HepG2 (cell line): ENCODE results near the gene TCAP. TPM values are rescaled to one million over a fixed set of nuclear protein-coding genes. Genes with fewer than 3 reads are reported as not detected.

ENCODE experiments used
- DPF2 ChIP-seq: sonication (generic); formaldehyde crosslinking; IDR thresholded peaks from 2 replicates; pipeline ENCODE4 v1.4.0; 2020; ENCODE audit warnings: mild to moderate bottlenecking, low read depth, missing genetic modification reagents, borderline replicate concordance
- FOXC1 ChIP-seq: sonication (generic); formaldehyde crosslinking; IDR thresholded peaks from 2 replicates; pipeline ENCODE4 v1.8.0; 2022; ENCODE audit warnings: mild to moderate bottlenecking, missing genetic modification reagents, borderline replicate concordance
- GTF3A ChIP-seq: sonication (generic); formaldehyde crosslinking; conservative IDR thresholded peaks from 2 replicates; pipeline ENCODE4 v1.4.0; 2020; ENCODE audit warnings: mild to moderate bottlenecking, missing genetic modification reagents
- HNRNPLL ChIP-seq: fragments of 200-400 bp; formaldehyde crosslinking; IDR thresholded peaks from 2 replicates; pipeline ENCODE4 v1.6.1; 2017; ENCODE audit warnings: mild to moderate bottlenecking, low read depth, low read length; ENCODE audit not compliant: poor library complexity, severe bottlenecking
- MAFF ChIP-seq: IDR thresholded peaks from 2 replicates; pipeline ENCODE4 v1.6.1; 2011; ENCODE audit warnings: low read depth, low read length, improper control_type of control experiment
- PLRG1 ChIP-seq: fragments of 450-650 bp; conservative IDR thresholded peaks from 2 replicates; pipeline ENCODE4 v1.6.1; 2016
- SP140L ChIP-seq: sonication (generic); formaldehyde crosslinking; IDR thresholded peaks from 2 replicates; pipeline ENCODE4 v1.4.0; 2020; ENCODE audit warnings: missing genetic modification reagents, borderline replicate concordance
- SRY ChIP-seq: sonication (generic); formaldehyde crosslinking; IDR thresholded peaks from 2 replicates; pipeline ENCODE4 v1.8.0; 2022; ENCODE audit warnings: mild to moderate bottlenecking, missing genetic modification reagents
- ZMYM3 ChIP-seq: sonication (generic); formaldehyde crosslinking; IDR thresholded peaks from 2 replicates; pipeline ENCODE4 v1.5.1; 2020; ENCODE audit warnings: mild to moderate bottlenecking, missing genetic modification reagents
- ZNF251 ChIP-seq: sonication (generic); formaldehyde crosslinking; IDR thresholded peaks from 2 replicates; pipeline ENCODE4 v1.9.0; 2021; ENCODE audit warnings: mild to moderate bottlenecking, missing genetic modification reagents
- ZNF276 ChIP-seq: sonication (generic); formaldehyde crosslinking; IDR thresholded peaks from 2 replicates; pipeline ENCODE4 v1.4.0; 2020; ENCODE audit warnings: mild to moderate bottlenecking, low read depth, missing genetic modification reagents
- ZNF3 ChIP-seq: IDR thresholded peaks from 2 replicates; pipeline ENCODE4 v1.7.0; 2017; ENCODE audit warnings: inconsistent platforms
- ZNF317 ChIP-seq: sonication (generic); formaldehyde crosslinking; IDR thresholded peaks from 2 replicates; pipeline ENCODE4 v1.5.0; 2020; ENCODE audit warnings: mild to moderate bottlenecking, missing genetic modification reagents
- ZNF616 ChIP-seq: sonication (generic); formaldehyde crosslinking; IDR thresholded peaks from 2 replicates; pipeline ENCODE4 v1.5.0; 2020; ENCODE audit warnings: low read depth, mild to moderate bottlenecking, missing genetic modification reagents
- polyA plus RNA-seq, 8 experiments: library from polyadenylated mRNA; depleted of rRNA in 3 of 8; stranded (reverse) in 7 of 8; unstranded in 1 of 8; fragments of >200 nt; fragmentation: Illumina TruSeq in 4 of 8; extraction: Trizol in 4 of 8; gene quantifications; 2 replicates each; pipeline versions ENCODE4 v1.2.1 to v1.2.3, GENCODE V29; 2011 to 2016; ENCODE audit warnings: low read depth in 4 of 8, missing spikeins in 1 of 8, mixed read lengths in 1 of 8; ENCODE audit not compliant: insufficient read depth in 1 of 8
- total RNA-seq, 5 experiments: library from RNA; depleted of rRNA; stranded (reverse); fragments of >200 nt; fragmentation: Illumina TruSeq; extraction: Trizol; gene quantifications; 2 replicates each; pipeline ENCODE4 v1.2.3, GENCODE V29; 2016; ENCODE audit warnings: low read depth in 1 of 5
- TF ChIP-seq, protein P1 (sequence below): IDR thresholded peaks from 2 replicates; pipeline ENCODE4 v1.6.1; 2016; ENCODE audit warnings: low read depth, missing genetic modification reagents, missing compliant biosample characterization
- TF ChIP-seq, protein P2 (sequence below): sonication (generic); formaldehyde crosslinking; IDR thresholded peaks from 2 replicates; pipeline ENCODE4 v1.5.0; 2020; ENCODE audit warnings: mild to moderate bottlenecking, missing genetic modification reagents
- TF ChIP-seq, protein P3 (sequence below): sonication (generic); formaldehyde crosslinking; IDR thresholded peaks from 2 replicates; pipeline ENCODE4 v1.4.0; 2020; ENCODE audit warnings: mild to moderate bottlenecking, missing genetic modification reagents

Gene TCAP
- total and polyA plus RNA-seq, 2 of the 13 experiments (the other 11 are each of a cell fraction or from before 2014, with no cell fraction given): 0.24 to 0.65 TPM

- TF ChIP-seq SP140L (CRISPR knock-in tag) (0 out of 2 replicates have a peak, but pooled peaks have one; percentile 68), HNRNPLL (peak; percentile 87), ZNF616 (CRISPR knock-in tag) (no peak), DPF2 (no peak), SRY (peak; percentile 92), FOXC1 (CRISPR knock-in tag) (peak; percentile 79), PLRG1 (no peak), ZNF3 (no peak), ZNF317 (CRISPR knock-in tag) (no peak), ZMYM3 (CRISPR knock-in tag) (peak; percentile 93), ZNF276 (CRISPR knock-in tag) (no peak; the same call in 1 of the 2 replicates), ZNF251 (CRISPR knock-in tag) (no peak), MAFF (no peak), GTF3A (CRISPR knock-in tag) (peak; percentile 87; the same call in 1 of the 2 replicates)
- TF ChIP-seq, protein P1, sequence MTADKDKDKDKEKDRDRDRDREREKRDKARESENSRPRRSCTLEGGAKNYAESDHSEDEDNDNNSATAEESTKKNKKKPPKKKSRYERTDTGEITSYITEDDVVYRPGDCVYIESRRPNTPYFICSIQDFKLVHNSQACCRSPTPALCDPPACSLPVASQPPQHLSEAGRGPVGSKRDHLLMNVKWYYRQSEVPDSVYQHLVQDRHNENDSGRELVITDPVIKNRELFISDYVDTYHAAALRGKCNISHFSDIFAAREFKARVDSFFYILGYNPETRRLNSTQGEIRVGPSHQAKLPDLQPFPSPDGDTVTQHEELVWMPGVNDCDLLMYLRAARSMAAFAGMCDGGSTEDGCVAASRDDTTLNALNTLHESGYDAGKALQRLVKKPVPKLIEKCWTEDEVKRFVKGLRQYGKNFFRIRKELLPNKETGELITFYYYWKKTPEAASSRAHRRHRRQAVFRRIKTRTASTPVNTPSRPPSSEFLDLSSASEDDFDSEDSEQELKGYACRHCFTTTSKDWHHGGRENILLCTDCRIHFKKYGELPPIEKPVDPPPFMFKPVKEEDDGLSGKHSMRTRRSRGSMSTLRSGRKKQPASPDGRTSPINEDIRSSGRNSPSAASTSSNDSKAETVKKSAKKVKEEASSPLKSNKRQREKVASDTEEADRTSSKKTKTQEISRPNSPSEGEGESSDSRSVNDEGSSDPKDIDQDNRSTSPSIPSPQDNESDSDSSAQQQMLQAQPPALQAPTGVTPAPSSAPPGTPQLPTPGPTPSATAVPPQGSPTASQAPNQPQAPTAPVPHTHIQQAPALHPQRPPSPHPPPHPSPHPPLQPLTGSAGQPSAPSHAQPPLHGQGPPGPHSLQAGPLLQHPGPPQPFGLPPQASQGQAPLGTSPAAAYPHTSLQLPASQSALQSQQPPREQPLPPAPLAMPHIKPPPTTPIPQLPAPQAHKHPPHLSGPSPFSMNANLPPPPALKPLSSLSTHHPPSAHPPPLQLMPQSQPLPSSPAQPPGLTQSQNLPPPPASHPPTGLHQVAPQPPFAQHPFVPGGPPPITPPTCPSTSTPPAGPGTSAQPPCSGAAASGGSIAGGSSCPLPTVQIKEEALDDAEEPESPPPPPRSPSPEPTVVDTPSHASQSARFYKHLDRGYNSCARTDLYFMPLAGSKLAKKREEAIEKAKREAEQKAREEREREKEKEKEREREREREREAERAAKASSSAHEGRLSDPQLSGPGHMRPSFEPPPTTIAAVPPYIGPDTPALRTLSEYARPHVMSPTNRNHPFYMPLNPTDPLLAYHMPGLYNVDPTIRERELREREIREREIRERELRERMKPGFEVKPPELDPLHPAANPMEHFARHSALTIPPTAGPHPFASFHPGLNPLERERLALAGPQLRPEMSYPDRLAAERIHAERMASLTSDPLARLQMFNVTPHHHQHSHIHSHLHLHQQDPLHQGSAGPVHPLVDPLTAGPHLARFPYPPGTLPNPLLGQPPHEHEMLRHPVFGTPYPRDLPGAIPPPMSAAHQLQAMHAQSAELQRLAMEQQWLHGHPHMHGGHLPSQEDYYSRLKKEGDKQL (CRISPR knock-in tag): no peak
- TF ChIP-seq, protein P2, sequence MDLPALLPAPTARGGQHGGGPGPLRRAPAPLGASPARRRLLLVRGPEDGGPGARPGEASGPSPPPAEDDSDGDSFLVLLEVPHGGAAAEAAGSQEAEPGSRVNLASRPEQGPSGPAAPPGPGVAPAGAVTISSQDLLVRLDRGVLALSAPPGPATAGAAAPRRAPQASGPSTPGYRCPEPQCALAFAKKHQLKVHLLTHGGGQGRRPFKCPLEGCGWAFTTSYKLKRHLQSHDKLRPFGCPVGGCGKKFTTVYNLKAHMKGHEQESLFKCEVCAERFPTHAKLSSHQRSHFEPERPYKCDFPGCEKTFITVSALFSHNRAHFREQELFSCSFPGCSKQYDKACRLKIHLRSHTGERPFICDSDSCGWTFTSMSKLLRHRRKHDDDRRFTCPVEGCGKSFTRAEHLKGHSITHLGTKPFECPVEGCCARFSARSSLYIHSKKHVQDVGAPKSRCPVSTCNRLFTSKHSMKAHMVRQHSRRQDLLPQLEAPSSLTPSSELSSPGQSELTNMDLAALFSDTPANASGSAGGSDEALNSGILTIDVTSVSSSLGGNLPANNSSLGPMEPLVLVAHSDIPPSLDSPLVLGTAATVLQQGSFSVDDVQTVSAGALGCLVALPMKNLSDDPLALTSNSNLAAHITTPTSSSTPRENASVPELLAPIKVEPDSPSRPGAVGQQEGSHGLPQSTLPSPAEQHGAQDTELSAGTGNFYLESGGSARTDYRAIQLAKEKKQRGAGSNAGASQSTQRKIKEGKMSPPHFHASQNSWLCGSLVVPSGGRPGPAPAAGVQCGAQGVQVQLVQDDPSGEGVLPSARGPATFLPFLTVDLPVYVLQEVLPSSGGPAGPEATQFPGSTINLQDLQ: no peak
- TF ChIP-seq, protein P3, sequence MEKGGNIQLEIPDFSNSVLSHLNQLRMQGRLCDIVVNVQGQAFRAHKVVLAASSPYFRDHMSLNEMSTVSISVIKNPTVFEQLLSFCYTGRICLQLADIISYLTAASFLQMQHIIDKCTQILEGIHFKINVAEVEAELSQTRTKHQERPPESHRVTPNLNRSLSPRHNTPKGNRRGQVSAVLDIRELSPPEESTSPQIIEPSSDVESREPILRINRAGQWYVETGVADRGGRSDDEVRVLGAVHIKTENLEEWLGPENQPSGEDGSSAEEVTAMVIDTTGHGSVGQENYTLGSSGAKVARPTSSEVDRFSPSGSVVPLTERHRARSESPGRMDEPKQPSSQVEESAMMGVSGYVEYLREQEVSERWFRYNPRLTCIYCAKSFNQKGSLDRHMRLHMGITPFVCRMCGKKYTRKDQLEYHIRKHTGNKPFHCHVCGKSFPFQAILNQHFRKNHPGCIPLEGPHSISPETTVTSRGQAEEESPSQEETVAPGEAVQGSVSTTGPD (CRISPR knock-in tag): no peak
Measured at GRCh38 chr17:39667945-39668924, 3.1 kb downstream of the TCAP start, which contains the start of gene PNMT (continued).
